ENCODE data around the gene CACNA2D2.

Gene CACNA2D2

DNA sequence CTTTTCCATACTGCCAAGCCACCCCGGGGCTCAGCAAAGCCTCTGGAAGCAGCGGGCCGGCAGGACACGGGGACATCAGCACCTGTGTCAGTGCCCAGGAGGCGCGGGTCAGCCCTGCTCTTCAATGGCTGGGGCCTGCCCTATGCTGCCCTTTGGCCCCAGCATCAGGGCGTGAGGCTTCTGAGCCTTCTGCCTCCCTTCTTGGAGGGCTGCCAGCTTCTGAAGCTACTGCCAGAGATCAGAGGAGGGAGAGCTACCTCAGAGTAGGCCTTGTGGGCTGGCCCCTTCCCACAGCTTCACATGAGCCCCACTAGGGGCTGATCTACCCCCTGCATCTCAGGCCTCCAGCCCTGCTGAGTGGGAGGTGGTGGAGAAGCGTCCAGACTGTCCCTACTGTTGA, 131.1 kb downstream of the CACNA2D2 start:
- no peak overlapping the region for H3K4me3 ChIP-seq (ENCODE audit: low read length)
- TF ChIP-seq, protein P1, sequence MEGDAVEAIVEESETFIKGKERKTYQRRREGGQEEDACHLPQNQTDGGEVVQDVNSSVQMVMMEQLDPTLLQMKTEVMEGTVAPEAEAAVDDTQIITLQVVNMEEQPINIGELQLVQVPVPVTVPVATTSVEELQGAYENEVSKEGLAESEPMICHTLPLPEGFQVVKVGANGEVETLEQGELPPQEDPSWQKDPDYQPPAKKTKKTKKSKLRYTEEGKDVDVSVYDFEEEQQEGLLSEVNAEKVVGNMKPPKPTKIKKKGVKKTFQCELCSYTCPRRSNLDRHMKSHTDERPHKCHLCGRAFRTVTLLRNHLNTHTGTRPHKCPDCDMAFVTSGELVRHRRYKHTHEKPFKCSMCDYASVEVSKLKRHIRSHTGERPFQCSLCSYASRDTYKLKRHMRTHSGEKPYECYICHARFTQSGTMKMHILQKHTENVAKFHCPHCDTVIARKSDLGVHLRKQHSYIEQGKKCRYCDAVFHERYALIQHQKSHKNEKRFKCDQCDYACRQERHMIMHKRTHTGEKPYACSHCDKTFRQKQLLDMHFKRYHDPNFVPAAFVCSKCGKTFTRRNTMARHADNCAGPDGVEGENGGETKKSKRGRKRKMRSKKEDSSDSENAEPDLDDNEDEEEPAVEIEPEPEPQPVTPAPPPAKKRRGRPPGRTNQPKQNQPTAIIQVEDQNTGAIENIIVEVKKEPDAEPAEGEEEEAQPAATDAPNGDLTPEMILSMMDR (conservative IDR thresholded peaks at IDR 0.05; ENCODE audit: low read depth, low read length), result no peak
- DNase-seq (ENCODE audit: low read depth), result no peak

DNA sequence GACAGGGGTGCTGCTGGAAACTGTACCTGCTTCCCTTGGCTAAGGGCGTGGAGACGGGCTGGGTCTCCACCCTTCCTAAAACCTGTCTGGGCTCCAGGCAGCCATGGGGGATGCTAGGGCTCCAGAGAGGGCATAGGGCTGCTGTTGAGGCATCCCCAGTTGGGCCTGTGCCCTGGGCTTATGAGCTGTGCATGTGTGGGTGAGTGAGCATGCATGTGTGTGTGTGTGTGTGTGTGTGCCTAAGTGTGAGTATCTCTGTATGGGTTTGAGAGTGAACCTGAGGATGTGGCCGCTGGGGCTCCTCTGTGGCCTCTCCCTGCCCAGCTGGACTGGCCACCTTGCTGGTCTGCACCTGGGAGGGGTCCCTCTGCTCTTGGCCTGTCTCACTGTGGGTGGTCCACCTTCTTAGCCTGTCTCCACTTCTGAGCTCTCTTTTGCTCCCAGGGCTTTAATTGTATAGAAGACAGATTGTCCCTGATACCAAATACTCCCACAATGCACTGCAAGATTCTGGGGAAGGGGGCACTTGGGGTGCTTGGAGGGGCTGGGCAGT, 132.2 kb downstream of the CACNA2D2 start:
- H3K4me3 ChIP-seq (ENCODE audit: low read length), result no peak overlapping the region
- TF ChIP-seq, protein P1 (conservative IDR thresholded peaks at IDR 0.05; ENCODE audit: low read depth, low read length), result no peak
- no peak for DNase-seq (ENCODE audit: low read depth)

DNA sequence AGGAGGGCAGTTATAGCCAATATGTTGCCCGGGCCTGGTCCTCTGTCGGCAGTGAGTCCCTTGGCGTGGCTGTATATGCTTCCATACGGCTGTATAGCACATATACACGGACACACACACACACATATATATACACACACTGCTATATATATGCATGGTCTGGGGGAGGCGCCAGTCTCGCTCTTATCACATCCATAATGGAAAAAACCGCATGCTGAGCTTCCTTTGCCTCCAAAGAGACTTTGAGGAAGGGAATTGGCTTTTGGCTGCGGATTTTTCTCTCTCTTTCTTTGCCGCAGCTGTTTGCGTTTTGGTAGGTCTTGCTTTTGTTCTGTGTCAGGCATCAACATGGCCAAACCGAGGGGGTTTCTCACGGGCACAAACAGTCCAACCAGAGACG, 132.8 kb downstream of the CACNA2D2 start:
- no peak for DNase-seq (ENCODE audit: low read depth)
- no peak overlapping the region for H3K4me3 ChIP-seq (ENCODE audit: low read length)
- TF ChIP-seq, protein P1 (conservative IDR thresholded peaks at IDR 0.05; ENCODE audit: low read depth, low read length), result peak; percentile 28

DNA sequence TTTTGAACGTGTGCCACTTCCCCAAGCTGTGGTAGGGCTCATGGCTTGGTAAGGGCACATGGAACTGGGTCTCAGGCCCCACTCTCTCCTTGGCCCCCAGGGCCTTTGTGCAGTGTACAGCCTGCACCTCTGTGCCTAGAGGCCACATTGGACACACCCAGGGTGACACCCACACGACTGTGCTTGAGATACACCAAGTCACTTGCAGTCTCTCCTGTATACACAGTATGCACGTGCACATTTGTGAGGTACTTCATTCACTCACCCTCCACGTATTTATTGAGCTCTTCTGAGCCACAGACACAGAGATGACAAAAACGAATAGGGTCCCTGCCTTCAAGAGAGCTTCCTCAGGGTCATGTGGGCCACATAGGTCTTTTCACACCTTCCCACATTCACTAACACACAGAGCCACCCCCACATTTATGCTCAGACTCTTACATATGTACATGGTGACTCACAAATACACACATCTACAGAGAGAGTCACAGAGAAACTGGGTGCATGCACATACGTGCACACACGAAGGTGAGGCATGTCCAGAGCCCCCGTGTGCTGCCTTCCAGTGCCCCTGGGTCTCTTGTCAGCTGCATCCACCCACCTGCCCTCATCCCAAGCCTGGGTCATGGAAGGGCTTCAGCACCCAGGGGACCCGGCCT, 134.3 kb downstream of the CACNA2D2 start:
- no peak for DNase-seq (ENCODE audit: low read depth)
- TF ChIP-seq, protein P1 (conservative IDR thresholded peaks at IDR 0.05; ENCODE audit: low read depth, low read length), result no peak
- H3K4me3 ChIP-seq (ENCODE audit: low read length), result no peak overlapping the region

DNA sequence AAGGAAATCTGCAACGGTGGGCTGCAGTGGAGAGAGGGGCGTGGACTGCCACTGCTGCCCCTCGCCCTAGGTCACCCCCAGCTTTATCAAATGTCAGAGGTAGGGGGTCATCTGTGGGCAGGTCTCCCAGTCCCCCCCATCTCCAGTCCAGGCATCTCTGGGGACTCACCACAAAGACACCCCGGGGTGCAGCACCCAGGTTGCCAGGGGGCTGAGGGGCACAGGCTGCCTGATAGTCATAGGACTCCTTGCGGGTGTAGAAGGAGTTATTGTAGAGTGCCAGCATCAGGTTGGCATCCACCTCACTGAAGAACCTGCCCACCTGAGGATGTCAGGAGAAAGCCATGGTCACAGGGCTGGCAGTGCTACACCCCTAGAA, 137.6 kb downstream of the CACNA2D2 start:
- H3K4me3 ChIP-seq (ENCODE audit: low read length), result no peak overlapping the region
- TF ChIP-seq, protein P1 (conservative IDR thresholded peaks at IDR 0.05; ENCODE audit: low read depth, low read length), result no peak

DNA sequence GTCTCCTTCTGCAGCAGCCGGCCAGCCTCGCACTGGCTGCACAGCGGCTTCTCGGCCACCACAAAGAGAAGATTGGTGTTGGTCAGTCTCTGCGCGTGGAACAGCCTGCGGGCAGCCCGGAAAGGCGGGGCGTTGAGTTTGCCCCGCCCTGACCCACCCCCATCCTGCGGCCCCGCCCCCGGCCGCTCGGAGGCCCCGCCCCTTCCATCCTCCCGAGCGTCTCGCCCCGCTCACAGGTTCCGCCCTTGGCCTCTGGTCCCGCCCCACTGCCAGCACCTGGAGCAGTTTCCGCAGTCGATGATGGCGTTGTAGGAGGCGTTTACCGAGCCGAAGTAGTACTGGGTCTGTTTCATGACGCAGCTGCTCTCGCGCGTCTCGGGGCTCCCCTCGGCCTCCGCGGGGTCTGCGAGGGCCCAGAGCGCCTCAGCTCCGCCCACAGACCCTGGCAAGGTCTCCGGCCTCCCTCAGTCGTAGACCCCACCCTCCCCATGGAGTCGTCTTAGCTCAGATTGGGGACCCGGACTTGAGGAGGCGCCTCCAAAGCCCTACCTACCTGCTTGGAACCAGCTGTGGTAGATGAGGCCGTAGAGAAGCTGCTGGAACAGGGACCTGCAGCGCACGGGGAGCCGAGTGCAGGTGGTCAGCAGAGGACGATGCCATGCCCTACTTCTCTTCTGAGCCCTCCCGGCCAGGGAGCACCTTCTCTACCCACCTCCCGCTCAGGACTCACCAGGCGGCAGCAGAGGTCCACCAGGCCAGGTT, 138.2 kb downstream of the CACNA2D2 start:
- peak overlapping the region; percentile 48 for H3K4me3 ChIP-seq (ENCODE audit: low read length)
- TF ChIP-seq, protein P1 (conservative IDR thresholded peaks at IDR 0.05; ENCODE audit: low read depth, low read length), result no peak
- peak; percentile 20 for DNase-seq (ENCODE audit: low read depth)

More for the DNA sequence above, 137.6 kb downstream of the CACNA2D2 start:
- no peak for DNase-seq (ENCODE audit: low read depth)

Data from retinal pigment epithelial cell (primary cell).